ENCODE measurements around the gene SARS2.

SARS2 gene

GRCh38 chr19:38889803-38890202 is 40.8 kb downstream of the SARS2 start:
- TF ChIP-seq YY1 (IDR thresholded peaks at IDR 0.05; ENCODE audit: low read depth) = no peak
- no peak for TF ChIP-seq TEAD4 (IDR thresholded peaks at IDR 0.05)
- no peak for TF ChIP-seq ZBTB7A (IDR thresholded peaks at IDR 0.05; ENCODE audit: low read depth)
- no peak for TF ChIP-seq TAF1 (IDR thresholded peaks at IDR 0.05; ENCODE audit: low read depth)
- no peak for TF ChIP-seq EGR1 (IDR thresholded peaks at IDR 0.05)
- no peak for TF ChIP-seq CREB1 (IDR thresholded peaks at IDR 0.05; ENCODE audit: low read depth)
- no peak for TF ChIP-seq FOXM1 (IDR thresholded peaks at IDR 0.05; ENCODE audit: borderline replicate concordance, low read depth)
- TF ChIP-seq USF1 (IDR thresholded peaks at IDR 0.05) = no peak
- TF ChIP-seq RAD21 (IDR thresholded peaks at IDR 0.05; ENCODE audit: low read depth) = no peak
- TF ChIP-seq EP300 (IDR thresholded peaks at IDR 0.05; ENCODE audit: borderline replicate concordance) = no peak

- TF ChIP-seq RAD21 (IDR thresholded peaks at IDR 0.05; ENCODE audit: low read depth) (no peak), FOXM1 (IDR thresholded peaks at IDR 0.05; ENCODE audit: borderline replicate concordance, low read depth) (no peak), EGR1 (IDR thresholded peaks at IDR 0.05) (no peak), TCF12 (IDR thresholded peaks at IDR 0.05; ENCODE audit: low read depth) (no peak), EP300 (IDR thresholded peaks at IDR 0.05; ENCODE audit: borderline replicate concordance) (no peak), ZBTB7A (IDR thresholded peaks at IDR 0.05; ENCODE audit: low read depth) (no peak)
These were observed 41.7 kb downstream of the SARS2 start for GRCh38 chr19:38888876-38889275.

GRCh38 chr19:38883286-38883685 is 47.3 kb downstream of the SARS2 start:
- TF ChIP-seq TEAD4 (IDR thresholded peaks at IDR 0.05) (no peak), CEBPB (IDR thresholded peaks at IDR 0.05) (no peak), CREB1 (IDR thresholded peaks at IDR 0.05; ENCODE audit: low read depth) (no peak), MAX (IDR thresholded peaks at IDR 0.05) (no peak), REST (IDR thresholded peaks at IDR 0.05; ENCODE audit: low read depth) (no peak), YY1 (IDR thresholded peaks at IDR 0.05; ENCODE audit: low read depth) (no peak), EGR1 (IDR thresholded peaks at IDR 0.05) (no peak), RAD21 (IDR thresholded peaks at IDR 0.05; ENCODE audit: low read depth) (no peak), NFIC (IDR thresholded peaks at IDR 0.05) (no peak), ZBTB7A (IDR thresholded peaks at IDR 0.05; ENCODE audit: low read depth) (no peak), TAF1 (IDR thresholded peaks at IDR 0.05; ENCODE audit: low read depth) (no peak)

GRCh38 chr19:38880882-38881609 is 49.5 kb downstream of the SARS2 start:
- TF ChIP-seq EGR1 (IDR thresholded peaks at IDR 0.05) (no peak), NFIC (IDR thresholded peaks at IDR 0.05) (no peak), TAF1 (IDR thresholded peaks at IDR 0.05; ENCODE audit: low read depth) (no peak), CREB1 (IDR thresholded peaks at IDR 0.05; ENCODE audit: low read depth) (no peak), TCF12 (IDR thresholded peaks at IDR 0.05; ENCODE audit: low read depth) (no peak), USF1 (IDR thresholded peaks at IDR 0.05) (no peak), ZBTB7A (IDR thresholded peaks at IDR 0.05; ENCODE audit: low read depth) (no peak), MAX (IDR thresholded peaks at IDR 0.05) (no peak), EP300 (IDR thresholded peaks at IDR 0.05; ENCODE audit: borderline replicate concordance) (no peak), CEBPB (IDR thresholded peaks at IDR 0.05) (no peak), TEAD4 (IDR thresholded peaks at IDR 0.05) (no peak), FOXM1 (IDR thresholded peaks at IDR 0.05; ENCODE audit: borderline replicate concordance, low read depth) (no peak), YY1 (IDR thresholded peaks at IDR 0.05; ENCODE audit: low read depth) (no peak), REST (IDR thresholded peaks at IDR 0.05; ENCODE audit: low read depth) (no peak), RAD21 (IDR thresholded peaks at IDR 0.05; ENCODE audit: low read depth) (no peak)

- TF ChIP-seq CREB1 (IDR thresholded peaks at IDR 0.05; ENCODE audit: low read depth) = no peak
- no peak for TF ChIP-seq ZBTB7A (IDR thresholded peaks at IDR 0.05; ENCODE audit: low read depth)
- no peak for TF ChIP-seq RAD21 (IDR thresholded peaks at IDR 0.05; ENCODE audit: low read depth)
- no peak for TF ChIP-seq CEBPB (IDR thresholded peaks at IDR 0.05)
- no peak for TF ChIP-seq MAX (IDR thresholded peaks at IDR 0.05)
- TF ChIP-seq TAF1 (IDR thresholded peaks at IDR 0.05; ENCODE audit: low read depth) = no peak
- no peak for TF ChIP-seq YY1 (IDR thresholded peaks at IDR 0.05; ENCODE audit: low read depth)
- TF ChIP-seq NFIC (IDR thresholded peaks at IDR 0.05) = no peak
- no peak for TF ChIP-seq TCF12 (IDR thresholded peaks at IDR 0.05; ENCODE audit: low read depth)
- TF ChIP-seq FOXM1 (IDR thresholded peaks at IDR 0.05; ENCODE audit: borderline replicate concordance, low read depth) = no peak
- TF ChIP-seq EP300 (IDR thresholded peaks at IDR 0.05; ENCODE audit: borderline replicate concordance) = no peak
These were observed 50.3 kb downstream of the SARS2 start for GRCh38 chr19:38880076-38880881.
